ENCODE measurements around the gene GNE.

GNE gene

GRCh38 chr9:36165826-36166167, 92.5 kb downstream of the GNE start:
- peak; percentile 72 for DNase-seq

- no peak for DNase-seq
Observed at GRCh38 chr9:36164989-36165388, 93.3 kb downstream of the GNE start.

All from fibroblast of skin of right biceps (primary cell).